DOHH2 (cell line): ENCODE data around the gene APCDD1L.

Experiments used
- EZH2phosphoT487 ChIP-seq: fragments of 200-600 bp; sonication (generic); IDR thresholded peaks from 2 replicates; pipeline ENCODE4 v1.6.1; 2017; ENCODE audit warnings: borderline replicate concordance, mild to moderate bottlenecking, antibody characterized with exemption, low read length, moderate library complexity, mixed read lengths
- TF ChIP-seq, protein P1 (sequence below): fragments of 200-600 bp; sonication (generic); IDR thresholded peaks from one replicate; pipeline ENCODE4 v1.5.1; 2014; ENCODE audit warnings: antibody characterized with exemption, mild to moderate bottlenecking, low read depth, low read length; ENCODE audit not compliant: poor library complexity, severe bottlenecking

- TF ChIP-seq, protein P1, sequence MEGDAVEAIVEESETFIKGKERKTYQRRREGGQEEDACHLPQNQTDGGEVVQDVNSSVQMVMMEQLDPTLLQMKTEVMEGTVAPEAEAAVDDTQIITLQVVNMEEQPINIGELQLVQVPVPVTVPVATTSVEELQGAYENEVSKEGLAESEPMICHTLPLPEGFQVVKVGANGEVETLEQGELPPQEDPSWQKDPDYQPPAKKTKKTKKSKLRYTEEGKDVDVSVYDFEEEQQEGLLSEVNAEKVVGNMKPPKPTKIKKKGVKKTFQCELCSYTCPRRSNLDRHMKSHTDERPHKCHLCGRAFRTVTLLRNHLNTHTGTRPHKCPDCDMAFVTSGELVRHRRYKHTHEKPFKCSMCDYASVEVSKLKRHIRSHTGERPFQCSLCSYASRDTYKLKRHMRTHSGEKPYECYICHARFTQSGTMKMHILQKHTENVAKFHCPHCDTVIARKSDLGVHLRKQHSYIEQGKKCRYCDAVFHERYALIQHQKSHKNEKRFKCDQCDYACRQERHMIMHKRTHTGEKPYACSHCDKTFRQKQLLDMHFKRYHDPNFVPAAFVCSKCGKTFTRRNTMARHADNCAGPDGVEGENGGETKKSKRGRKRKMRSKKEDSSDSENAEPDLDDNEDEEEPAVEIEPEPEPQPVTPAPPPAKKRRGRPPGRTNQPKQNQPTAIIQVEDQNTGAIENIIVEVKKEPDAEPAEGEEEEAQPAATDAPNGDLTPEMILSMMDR = no peak
- no peak for TF ChIP-seq EZH2phosphoT487
These were observed 48.2 kb downstream of the APCDD1L start for GRCh38 chr20:58466729-58467571.
